ENCODE results near the gene GPC5.

DNA sequence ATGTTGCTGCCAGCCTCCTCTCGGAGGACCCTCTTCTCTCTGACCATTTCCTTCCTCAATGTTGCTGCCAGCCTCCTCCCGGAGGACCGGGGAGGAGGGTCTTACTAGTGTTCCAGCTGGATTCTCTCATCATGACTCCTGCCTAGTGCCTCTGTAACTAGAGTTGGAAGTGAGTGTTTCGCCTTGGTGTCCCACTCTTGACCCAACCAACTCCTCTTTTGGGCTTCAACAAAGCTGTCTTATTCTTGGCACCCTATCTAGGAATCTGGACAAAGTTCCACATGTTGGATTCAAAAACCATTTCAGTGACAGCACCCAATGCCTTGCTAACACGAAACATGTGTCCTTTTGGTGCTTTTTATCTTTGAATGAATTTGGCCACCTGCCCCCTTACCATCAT lies 165.4 kb downstream of the GPC5 start:
- TF ChIP-seq, protein P1, sequence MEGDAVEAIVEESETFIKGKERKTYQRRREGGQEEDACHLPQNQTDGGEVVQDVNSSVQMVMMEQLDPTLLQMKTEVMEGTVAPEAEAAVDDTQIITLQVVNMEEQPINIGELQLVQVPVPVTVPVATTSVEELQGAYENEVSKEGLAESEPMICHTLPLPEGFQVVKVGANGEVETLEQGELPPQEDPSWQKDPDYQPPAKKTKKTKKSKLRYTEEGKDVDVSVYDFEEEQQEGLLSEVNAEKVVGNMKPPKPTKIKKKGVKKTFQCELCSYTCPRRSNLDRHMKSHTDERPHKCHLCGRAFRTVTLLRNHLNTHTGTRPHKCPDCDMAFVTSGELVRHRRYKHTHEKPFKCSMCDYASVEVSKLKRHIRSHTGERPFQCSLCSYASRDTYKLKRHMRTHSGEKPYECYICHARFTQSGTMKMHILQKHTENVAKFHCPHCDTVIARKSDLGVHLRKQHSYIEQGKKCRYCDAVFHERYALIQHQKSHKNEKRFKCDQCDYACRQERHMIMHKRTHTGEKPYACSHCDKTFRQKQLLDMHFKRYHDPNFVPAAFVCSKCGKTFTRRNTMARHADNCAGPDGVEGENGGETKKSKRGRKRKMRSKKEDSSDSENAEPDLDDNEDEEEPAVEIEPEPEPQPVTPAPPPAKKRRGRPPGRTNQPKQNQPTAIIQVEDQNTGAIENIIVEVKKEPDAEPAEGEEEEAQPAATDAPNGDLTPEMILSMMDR (conservative IDR thresholded peaks at IDR 0.05; ENCODE audit: low read depth, low read length), result no peak
- TF ChIP-seq EZH2 (IDR thresholded peaks at IDR 0.05; ENCODE audit: borderline replicate concordance, low read depth, low read length, poor library complexity, severe bottlenecking), result no peak

Measured in A673 (cell line).